Mesothelial cell of epicardium (in vitro differentiated cells): Measurements from ENCODE around the gene NAA40. TPM values are rescaled to one million over a fixed set of nuclear protein-coding genes. Genes with fewer than 3 reads are reported as not detected.

Experiments
- DNase-seq, 2 experiments: peaks; one replicate each; pipeline ENCODE4 v3.0.0; 2021; ENCODE audit warnings: low spot score in 2 of 2; ENCODE audit not compliant: unreplicated experiment in 2 of 2
- H3K27ac Mint-ChIP-seq: 2 replicates; pipeline ENCODE4 v1.8.0; 2021; ENCODE audit warnings: mixed read lengths
- H3K27me3 Mint-ChIP-seq: 2 replicates; pipeline ENCODE4 v1.8.0; 2021; ENCODE audit warnings: low read depth, mixed read lengths
- H3K36me3 Mint-ChIP-seq: 2 replicates; pipeline ENCODE4 v1.8.0; 2021; ENCODE audit warnings: mixed read lengths
- H3K4me1 Mint-ChIP-seq: 2 replicates; pipeline ENCODE4 v1.8.0; 2021; ENCODE audit warnings: mixed read lengths
- H3K4me3 Mint-ChIP-seq: 2 replicates; pipeline ENCODE4 v1.8.0; 2021; ENCODE audit warnings: mild to moderate bottlenecking, moderate library complexity, mixed read lengths
- H3K9me3 Mint-ChIP-seq: 2 replicates; pipeline ENCODE4 v1.8.0; 2021; ENCODE audit warnings: mixed read lengths
- total RNA-seq: library from RNA; stranded (reverse); gene quantifications from 3 replicates; pipeline ENCODE4 v1.2.1, GENCODE V29; 2021
- TF ChIP-seq, protein P1 (sequence below): fragments of 200-600 bp; sonication (generic); IDR thresholded peaks from one replicate; pipeline ENCODE4 v1.5.0; 2021; ENCODE audit warnings: antibody characterized with exemption; ENCODE audit not compliant: unreplicated experiment

Gene NAA40
- total RNA-seq, 1 donor from 2014 or later = 50.7 TPM

DNA sequence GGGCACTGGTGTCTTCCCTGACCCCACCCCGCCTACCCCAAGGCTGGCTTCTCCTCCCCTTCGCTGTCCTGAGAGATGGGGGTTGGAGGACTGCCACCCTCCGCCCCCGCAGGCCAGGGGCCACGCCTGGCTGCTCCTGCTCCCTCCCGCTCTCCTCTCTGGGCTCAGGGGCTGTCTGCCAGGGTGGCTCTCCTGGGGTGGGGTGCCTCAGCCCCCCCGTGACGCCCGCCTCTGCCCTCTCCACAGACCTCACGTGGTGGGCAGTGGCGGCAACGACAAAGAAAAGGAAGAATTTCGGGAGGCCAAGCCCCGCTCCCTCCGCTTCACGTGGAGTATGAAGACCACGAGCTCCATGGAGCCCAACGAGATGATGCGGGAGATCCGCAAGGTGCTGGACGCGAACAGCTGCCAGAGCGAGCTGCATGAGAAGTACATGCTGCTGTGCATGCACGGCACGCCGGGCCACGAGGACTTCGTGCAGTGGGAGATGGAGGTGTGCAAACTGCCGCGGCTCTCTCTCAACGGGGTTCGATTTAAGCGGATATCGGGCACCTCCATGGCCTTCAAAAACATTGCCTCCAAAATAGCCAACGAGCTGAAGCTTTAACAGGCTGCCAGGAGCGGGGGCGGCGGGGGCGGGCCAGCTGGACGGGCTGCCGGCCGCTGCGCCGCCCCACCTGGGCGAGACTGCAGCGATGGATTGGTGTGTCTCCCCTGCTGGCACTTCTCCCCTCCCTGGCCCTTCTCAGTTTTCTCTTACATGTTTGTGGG is 30.0 kb upstream of the NAA40 start:
- Mint-ChIP-seq H3K4me1 (peaks cover 27% of the 10 kb centered on the region), H3K4me3 (no peak overlapping the region), H3K27me3 (no peaks in the 10 kb centered on the region), H3K9me3 (no peaks in the 10 kb centered on the region), H3K27ac (peak overlapping the region; percentile 59), H3K36me3 (peaks cover 12% of the 10 kb centered on the region)
- TF ChIP-seq, protein P1, sequence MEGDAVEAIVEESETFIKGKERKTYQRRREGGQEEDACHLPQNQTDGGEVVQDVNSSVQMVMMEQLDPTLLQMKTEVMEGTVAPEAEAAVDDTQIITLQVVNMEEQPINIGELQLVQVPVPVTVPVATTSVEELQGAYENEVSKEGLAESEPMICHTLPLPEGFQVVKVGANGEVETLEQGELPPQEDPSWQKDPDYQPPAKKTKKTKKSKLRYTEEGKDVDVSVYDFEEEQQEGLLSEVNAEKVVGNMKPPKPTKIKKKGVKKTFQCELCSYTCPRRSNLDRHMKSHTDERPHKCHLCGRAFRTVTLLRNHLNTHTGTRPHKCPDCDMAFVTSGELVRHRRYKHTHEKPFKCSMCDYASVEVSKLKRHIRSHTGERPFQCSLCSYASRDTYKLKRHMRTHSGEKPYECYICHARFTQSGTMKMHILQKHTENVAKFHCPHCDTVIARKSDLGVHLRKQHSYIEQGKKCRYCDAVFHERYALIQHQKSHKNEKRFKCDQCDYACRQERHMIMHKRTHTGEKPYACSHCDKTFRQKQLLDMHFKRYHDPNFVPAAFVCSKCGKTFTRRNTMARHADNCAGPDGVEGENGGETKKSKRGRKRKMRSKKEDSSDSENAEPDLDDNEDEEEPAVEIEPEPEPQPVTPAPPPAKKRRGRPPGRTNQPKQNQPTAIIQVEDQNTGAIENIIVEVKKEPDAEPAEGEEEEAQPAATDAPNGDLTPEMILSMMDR = no peak
- no peak for DNase-seq

DNA sequence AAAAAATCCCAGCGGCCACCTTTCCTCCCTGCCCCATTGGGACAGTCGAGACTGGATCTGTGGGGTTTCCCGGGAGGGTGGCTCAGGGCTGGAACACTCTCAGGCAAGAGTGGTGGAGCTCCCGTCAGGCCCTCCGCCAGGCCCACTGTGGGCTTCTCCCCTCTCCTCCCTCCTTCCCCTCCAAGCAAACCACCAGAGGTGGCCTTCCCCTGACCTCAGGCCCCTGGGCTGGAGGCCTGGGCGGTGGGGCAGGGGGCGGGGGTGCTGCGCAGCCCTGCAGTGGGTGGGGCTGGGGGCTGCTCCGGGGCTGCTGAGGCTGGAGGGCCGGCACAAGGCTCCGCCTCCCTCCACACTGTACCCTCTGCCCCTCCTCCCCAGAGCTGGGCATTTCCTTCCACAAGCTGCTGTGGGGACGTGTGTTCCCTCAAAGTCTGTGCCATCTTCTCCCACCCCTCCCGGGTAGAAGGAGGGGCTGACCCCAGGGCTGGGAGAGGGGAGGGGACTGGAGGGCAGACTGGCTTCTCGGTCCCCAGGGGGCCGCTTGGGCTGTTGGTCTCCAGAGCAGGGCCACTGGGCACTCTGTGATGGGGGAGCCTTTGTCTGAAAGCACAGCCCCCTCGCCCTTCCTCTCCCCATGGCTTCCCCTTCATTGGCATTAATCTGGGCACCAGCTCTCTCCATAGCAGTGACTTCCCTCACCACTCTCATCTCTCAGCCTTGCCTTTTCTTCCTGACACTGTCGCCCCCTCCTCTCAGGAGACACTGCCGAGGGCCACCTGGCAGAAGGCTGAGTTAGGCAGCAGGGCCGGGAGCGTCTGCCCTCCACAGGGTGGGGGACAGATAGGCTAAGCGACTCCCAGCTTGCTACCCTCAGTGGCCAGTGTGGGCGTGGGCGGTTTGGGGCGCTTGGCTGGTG is 29.0 kb upstream of the NAA40 start:
- TF ChIP-seq, protein P1 = no peak
- Mint-ChIP-seq H3K9me3 (no peaks in the 10 kb centered on the region), H3K27me3 (no peaks in the 10 kb centered on the region), H3K4me1 (peaks cover 27% of the 10 kb centered on the region), H3K36me3 (peaks cover 10% of the 10 kb centered on the region), H3K4me3 (no peak overlapping the region), H3K27ac (peak overlapping the region; percentile 90)
- no peak for DNase-seq

DNA sequence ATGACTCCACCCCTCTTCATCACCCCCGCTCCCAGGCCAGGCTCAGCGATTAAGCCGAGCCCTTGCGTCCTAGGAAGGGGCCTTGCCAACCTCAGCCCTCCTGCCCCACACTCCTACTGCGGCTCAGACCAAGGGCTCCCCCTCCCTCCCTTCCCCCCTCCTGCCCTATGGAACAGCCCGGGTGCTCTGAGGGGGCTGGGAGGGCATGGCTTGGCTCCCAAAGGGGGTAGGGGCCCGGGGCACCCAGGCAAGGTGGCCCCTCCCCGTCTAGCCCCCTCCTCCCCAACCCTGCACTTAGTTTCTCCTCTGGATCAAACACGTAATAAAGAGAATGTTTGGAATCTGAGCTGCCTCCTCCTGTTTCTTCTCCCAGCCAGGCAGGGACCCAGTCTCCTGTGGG is 28.1 kb upstream of the NAA40 start:
- Mint-ChIP-seq H3K27me3 (no peaks in the 10 kb centered on the region), H3K36me3 (peaks cover 10% of the 10 kb centered on the region), H3K27ac (peak overlapping the region; percentile 91), H3K4me1 (peaks cover 30% of the 10 kb centered on the region), H3K9me3 (no peaks in the 10 kb centered on the region), H3K4me3 (peak overlapping the region; percentile 1)
- no peak for DNase-seq
- TF ChIP-seq, protein P1 = no peak

DNA sequence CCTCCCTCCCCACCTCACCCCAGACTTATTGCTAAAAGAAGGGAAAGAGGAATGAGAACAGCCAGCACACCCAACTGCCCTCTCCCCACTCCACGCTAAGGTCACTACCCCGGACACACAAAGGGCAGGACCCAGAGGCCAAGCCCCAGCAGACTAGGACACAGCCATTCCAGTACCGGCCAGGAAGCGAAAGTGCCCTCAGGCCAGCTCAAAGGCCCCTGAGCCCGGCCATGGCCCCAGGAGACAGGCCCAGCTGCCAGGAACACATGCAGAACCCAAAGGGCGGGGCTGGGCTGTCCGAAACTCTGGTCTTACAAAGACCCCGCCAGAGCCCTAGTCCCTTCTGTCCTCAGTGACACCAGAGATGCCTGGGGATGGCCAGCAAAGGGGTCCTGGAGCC is 27.4 kb upstream of the NAA40 start:
- Mint-ChIP-seq H3K27ac (peak overlapping the region; percentile 91), H3K4me1 (peaks cover 33% of the 10 kb centered on the region), H3K36me3 (peaks cover 7% of the 10 kb centered on the region), H3K9me3 (no peaks in the 10 kb centered on the region), H3K4me3 (no peak overlapping the region), H3K27me3 (no peaks in the 10 kb centered on the region)
- DNase-seq = no peak
- TF ChIP-seq, protein P1 = no peak

DNA sequence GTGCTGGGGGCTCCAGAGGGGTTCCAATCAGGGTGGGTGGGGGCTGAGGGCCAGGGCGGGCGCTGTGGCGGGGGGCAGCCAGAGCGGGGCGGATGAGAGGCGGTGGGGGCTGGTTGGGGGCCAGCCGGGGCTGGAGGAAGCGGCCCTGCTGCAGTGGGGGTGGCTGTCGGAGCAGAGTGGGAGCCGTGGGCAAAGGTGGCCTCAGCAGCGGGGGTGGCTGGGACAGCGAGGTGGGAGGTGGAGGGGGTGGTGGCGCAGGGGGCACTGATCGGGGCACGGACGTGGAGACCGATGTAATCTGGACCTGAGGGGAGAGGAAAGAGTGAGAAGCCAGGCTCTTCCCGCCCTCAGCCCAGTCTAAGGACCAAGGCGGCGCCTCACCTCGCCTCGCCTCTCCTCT is 26.9 kb upstream of the NAA40 start:
- no peak overlapping the region for H3K4me3 Mint-ChIP-seq
- no peaks in the 10 kb centered on the region for H3K27me3 Mint-ChIP-seq
- H3K4me1 Mint-ChIP-seq = peaks cover 33% of the 10 kb centered on the region
- H3K36me3 Mint-ChIP-seq = peaks cover 7% of the 10 kb centered on the region
- TF ChIP-seq, protein P1 = no peak
- no peak for DNase-seq
- peak overlapping the region; percentile 85 for H3K27ac Mint-ChIP-seq
- no peaks in the 10 kb centered on the region for H3K9me3 Mint-ChIP-seq
